HS-27A (cell line): Measurements from ENCODE around the gene EXPH5.
"Not testable (repeated sequence)": the region's sequence is repeated elsewhere in the genome, so short reads cannot be mapped to it uniquely, and the experiment has no call there.

Experiments used
- DNase-seq: peaks from one replicate; pipeline ENCODE4 v3.0.0-alpha.2; 2012; ENCODE audit warnings: low read depth, missing footprints

The EXPH5 gene

GRCh38 chr11:108606070-108606469 is 12.5 kb upstream of the EXPH5 start:
- no peak for DNase-seq

DNA sequence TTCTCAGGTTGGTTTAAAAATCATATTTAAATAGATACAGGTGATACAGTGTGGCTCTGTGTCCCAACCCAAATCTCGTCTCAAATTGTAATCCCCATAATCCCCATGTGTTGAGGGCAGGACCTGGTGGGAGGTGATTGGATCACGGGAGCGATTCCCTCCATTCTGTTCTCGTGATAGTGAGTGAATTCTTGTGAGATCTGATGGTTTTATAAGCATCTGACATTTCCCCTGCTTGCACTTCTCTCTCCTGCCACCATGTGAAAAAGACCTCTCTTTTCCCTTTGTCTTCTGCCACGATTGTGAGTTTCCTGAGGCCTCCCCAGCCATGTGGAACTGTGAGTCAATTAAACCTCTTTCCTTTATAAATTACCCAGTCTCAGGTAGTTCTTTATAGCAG is 9.2 kb upstream of the EXPH5 start:
- DNase-seq = not testable (repeated sequence)

- no peak for DNase-seq
Measured at GRCh38 chr11:108601150-108601549, 7.6 kb upstream of the EXPH5 start.

DNA sequence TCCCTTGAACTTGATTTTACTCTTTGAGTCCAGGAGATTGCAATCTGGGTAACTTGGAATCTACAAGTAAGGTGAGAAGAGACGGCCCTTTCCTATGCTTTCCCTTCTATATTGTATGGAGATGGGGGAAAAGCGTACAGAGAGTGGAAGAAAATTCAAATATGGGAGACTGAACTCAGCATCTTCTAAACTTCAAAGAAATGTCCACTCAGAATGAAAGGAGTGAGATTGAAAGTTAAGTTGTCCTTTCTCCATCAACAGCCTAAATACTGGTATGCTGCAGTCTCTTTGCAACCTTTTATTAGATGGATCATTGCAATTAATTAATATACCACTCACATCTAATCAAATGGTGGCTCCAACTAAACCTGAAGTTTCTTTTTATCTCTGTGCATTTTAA is 6.4 kb upstream of the EXPH5 start:
- DNase-seq = no peak

GRCh38 chr11:108597736-108598355 is 4.3 kb upstream of the EXPH5 start:
- DNase-seq = no peak

DNA sequence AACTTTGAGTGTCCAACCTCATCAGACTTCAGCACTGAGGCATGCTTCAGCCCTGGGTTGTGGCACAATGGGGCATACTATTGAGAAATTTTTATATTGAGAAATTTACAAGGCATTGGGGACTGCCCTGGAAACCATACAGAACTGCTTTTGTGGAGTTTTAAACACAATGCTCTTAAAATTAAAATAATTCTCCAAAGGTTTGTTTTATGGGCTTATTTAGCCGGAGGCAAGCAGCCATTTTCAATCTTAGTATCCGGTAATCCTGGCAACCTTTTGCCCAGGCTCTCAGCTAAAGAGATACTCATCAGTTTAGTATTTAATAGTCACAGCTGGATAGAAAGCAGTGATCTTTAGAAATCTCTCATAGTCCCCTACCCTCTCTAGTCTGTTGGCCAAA is 3.1 kb upstream of the EXPH5 start:
- no peak for DNase-seq

- DNase-seq = no peak
Measured at GRCh38 chr11:108593923-108594434, 411 bp upstream of the EXPH5 start.

- no peak for DNase-seq
Measured at GRCh38 chr11:108592591-108593213, 866 bp downstream of the EXPH5 start.

DNA sequence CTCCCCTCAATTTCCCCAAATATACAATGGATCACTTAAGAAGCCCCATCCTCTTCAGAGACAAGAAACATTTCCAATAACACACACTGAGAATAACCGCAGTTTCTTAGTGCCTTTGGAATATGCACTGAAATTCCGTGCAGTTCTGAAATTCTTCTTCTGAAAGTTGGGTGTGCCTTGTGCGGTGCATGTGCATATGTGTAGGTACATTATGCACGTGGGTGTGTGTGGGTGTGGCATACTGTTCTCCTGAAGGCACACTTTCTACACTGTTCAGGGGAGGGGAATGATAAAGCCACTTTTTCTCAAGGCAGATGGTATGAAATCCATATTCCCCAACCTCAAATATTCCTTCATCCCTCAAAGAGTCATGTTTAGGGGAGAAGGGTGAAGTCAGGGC is 1.7 kb downstream of the EXPH5 start:
- no peak for DNase-seq

GRCh38 chr11:108589136-108589535 is 4.4 kb downstream of the EXPH5 start:
- DNase-seq = no peak

DNA sequence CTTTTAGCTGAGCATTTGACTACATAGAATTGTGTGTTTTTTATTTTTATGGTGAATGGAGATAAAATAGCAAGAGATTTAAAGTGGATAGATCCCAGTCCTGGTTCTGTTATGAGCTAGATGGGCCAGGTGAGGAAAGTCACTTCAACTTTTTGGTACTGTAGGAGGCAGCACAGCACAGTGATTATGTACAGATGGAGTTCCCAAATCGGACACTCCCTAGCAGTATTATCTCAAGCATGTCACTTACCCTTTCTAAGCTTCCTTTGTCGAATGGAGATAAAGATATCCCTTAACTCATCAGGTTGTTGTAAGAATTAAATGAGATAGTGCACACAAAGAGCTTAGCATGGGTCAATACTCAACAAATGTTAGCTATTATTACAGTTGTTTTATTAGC is 5.3 kb downstream of the EXPH5 start:
- no peak for DNase-seq

- no peak for DNase-seq
Measured at GRCh38 chr11:108587109-108587508, 6.5 kb downstream of the EXPH5 start.

GRCh38 chr11:108586600-108586999 is 7.0 kb downstream of the EXPH5 start:
- DNase-seq = no peak

DNA sequence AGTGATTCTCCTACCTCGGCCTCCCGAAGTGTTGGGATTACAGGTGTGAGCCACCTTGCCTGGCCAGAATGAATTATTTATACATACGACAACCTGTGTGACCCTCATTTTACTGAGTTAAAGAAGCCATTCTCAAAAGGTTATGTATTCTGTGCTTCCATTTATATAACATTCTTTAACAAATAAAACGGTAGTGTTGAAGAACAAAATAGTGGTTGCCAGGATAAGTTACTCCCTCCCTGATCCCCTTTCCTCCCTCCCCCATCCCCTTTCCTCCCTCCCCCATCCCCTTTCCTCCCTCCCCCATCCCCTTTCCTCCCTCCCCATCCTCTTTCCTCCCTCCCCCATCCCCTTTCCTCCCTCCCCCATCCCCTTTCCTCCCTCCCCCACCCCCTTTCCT is 7.4 kb downstream of the EXPH5 start:
- DNase-seq = not testable (repeated sequence)

GRCh38 chr11:108584973-108585372 is 8.6 kb downstream of the EXPH5 start:
- no peak for DNase-seq

- no peak for DNase-seq
Measured at GRCh38 chr11:108580645-108581044, 12.9 kb downstream of the EXPH5 start.

DNA sequence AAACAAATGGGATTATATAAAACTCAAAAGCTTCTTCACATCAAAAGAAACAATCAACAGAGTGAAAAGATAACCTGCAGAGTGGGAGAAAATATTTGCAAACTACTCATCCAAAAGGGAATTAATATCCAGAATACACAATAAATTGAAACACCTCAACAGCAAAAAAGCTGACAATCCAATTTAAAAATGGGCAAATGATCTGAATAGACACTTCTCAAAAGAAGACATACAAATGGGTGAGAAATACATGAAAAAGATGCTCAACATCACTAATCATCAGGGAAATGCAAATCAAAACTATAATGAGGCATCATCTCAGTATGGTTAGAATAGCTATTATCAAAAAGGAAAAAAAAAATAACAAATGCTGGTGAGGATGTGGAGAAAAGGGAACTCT is 13.5 kb downstream of the EXPH5 start:
- DNase-seq = no peak

GRCh38 chr11:108576523-108576922 is 17.0 kb downstream of the EXPH5 start:
- no peak for DNase-seq

DNA sequence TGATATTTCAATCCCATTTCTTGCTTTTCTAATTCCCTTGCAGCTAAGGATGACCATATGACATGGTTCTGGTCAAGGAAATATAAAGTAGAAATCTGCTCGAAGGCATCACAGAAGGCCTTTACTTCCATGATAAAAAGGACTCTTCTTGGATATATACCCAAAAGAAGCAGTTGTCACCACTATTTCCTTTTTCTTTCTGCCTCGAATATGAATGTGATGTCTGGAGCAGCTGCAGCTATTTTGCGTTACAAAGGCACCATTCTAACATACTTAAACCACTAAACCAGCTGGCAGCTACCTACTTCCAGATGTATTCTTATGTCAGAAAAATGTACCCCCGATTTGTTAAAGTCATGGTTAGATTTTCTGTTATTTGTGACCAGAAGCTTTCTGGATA is 18.9 kb downstream of the EXPH5 start:
- DNase-seq = no peak

GRCh38 chr11:108571001-108571400 is 22.6 kb downstream of the EXPH5 start:
- no peak for DNase-seq

- no peak for DNase-seq
Measured at GRCh38 chr11:108569896-108570295, 23.7 kb downstream of the EXPH5 start.

GRCh38 chr11:108568195-108568858 is 25.2 kb downstream of the EXPH5 start:
- no peak for DNase-seq

GRCh38 chr11:108565653-108566052 is 27.9 kb downstream of the EXPH5 start:
- DNase-seq = no peak
